ENCODE data around the gene BTBD2.

Gene BTBD2

DNA sequence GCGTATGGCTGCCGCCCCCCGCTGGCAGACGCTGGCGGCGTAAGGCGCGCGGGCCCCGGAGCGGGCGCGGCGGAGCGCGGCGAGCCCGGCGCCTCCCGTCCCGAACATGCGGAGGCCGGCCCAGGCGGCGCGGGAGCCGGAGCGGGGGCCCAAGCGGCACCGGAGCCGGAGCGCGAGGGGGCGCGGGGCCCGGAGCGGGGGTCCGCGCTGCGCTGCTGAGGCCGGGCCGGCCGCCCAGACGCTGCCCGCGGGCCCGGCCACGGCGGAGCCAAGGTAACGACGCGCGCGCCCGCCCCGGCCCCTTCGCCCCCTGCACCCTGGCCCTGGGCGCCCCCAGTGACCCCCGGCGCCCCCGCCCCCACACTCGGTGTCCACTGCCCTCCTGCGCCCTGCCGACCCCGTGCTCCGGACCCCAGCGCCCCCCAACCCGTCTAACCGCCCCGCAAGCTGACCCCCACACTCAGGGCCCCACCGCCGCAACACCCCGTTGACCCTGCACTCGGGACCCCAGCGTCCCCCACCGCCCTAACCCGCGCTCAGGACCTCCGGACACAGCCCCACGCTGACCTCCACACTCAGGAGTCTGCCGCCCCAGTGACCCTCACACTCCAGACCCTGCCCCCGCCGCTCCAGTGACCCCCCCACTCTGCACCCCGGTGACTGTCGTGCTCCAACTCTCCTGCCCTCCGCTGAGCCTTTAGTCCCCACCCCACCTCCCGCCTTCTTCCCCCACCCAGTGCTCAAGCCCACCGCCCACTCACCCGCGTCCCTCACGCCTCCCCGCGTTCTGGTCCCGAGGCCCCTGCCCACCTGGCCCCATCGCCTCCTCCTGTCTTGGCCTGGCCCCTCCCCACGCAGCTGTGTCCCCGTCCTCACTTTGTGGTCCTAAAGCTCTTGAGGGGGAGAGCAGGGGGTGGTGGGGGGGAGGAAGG is 74.1 kb downstream of the BTBD2 start, which contains the start of gene CSNK1G2:
Gene CSNK1G2 (plus strand): TSS at position 27 of the 932 bp plus-strand sequence. CDS start 28,601 bp downstream, outside the sequence.
- DNase-seq: no peak

DNA sequence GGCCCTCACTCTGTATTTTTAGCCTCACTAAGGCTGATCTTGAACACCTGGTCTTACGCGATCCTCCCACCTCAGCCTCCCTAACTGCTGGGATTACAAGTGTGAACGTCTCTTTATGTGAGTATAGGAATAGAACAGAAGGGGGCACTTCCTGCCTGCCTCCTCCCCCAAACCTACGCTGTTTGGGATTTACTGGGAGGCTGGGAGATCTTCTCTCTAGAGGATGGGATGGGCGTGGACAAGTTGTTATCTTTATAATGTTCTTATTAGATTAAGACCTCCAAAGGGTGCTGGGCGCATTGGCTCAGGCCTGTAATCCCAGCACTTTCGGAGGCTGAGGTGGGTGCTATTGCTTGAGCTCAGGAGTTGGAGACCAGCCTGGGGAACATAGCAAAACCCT is 77.4 kb downstream of the BTBD2 start:
- DNase-seq: no peak

GRCh38 chr19:1936916-1937610 is 78.5 kb downstream of the BTBD2 start:
- DNase-seq: no peak

GRCh38 chr19:1936430-1936829 is 79.1 kb downstream of the BTBD2 start:
- no peak for DNase-seq

- peak; percentile 33 for DNase-seq
Observed at GRCh38 chr19:1935484-1936208, 79.9 kb downstream of the BTBD2 start.

All from fibroblast of skin of back (primary cell).